H9 (cell line): ENCODE data around the gene PTH2R. TPM values are rescaled to one million over a fixed set of nuclear protein-coding genes. Genes with fewer than 3 reads are reported as not detected.

Experiments used
- DNase-seq: peaks from one replicate; pipeline ENCODE4 v3.0.0-alpha.2; 2017
- H2AFZ ChIP-seq: one replicate; pipeline ENCODE4 v1.6.1; 2013; ENCODE audit warnings: mild to moderate bottlenecking, low read length, control low read depth, moderate library complexity
- H2AK5ac ChIP-seq: 2 replicates; pipeline ENCODE4 v1.6.1; 2013; ENCODE audit warnings: low read length, control low read depth, mixed read lengths; ENCODE audit not compliant: insufficient read length
- H2BK120ac ChIP-seq: one replicate; pipeline ENCODE4 v1.6.1; 2013; ENCODE audit warnings: low read depth, mild to moderate bottlenecking, low read length, control low read depth, inconsistent platforms; ENCODE audit not compliant: poor library complexity, severe bottlenecking
- H2BK12ac ChIP-seq: 2 replicates; pipeline ENCODE4 v1.6.1; 2013; ENCODE audit warnings: low read length, control low read depth, mixed read lengths, low read depth; ENCODE audit not compliant: insufficient read length
- H2BK15ac ChIP-seq: 2 replicates; pipeline ENCODE4 v1.6.1; 2013; ENCODE audit warnings: low read depth, low read length, control low read depth
- H2BK20ac ChIP-seq: one replicate; pipeline ENCODE4 v1.6.1; 2013; ENCODE audit warnings: low read depth, mild to moderate bottlenecking, low read length, control low read depth, inconsistent platforms; ENCODE audit not compliant: poor library complexity, severe bottlenecking
- H2BK5ac ChIP-seq: 2 replicates; pipeline ENCODE4 v1.6.1; 2013; ENCODE audit warnings: low read length, control low read depth, mixed read lengths; ENCODE audit not compliant: insufficient read length
- H3K14ac ChIP-seq: 2 replicates; pipeline ENCODE4 v1.6.1; 2013; ENCODE audit warnings: low read length, control low read depth; ENCODE audit not compliant: insufficient read depth
- H3K18ac ChIP-seq: 2 replicates; pipeline ENCODE4 v1.6.1; 2013; ENCODE audit warnings: low read depth, mild to moderate bottlenecking, mixed read lengths, low read length, control low read depth; ENCODE audit not compliant: insufficient read length
- H3K23ac ChIP-seq: 2 replicates; pipeline ENCODE4 v1.6.1; 2013; ENCODE audit warnings: low read length, control low read depth, mixed read lengths, low read depth; ENCODE audit not compliant: insufficient read length
- H3K23me2 ChIP-seq: 2 replicates; pipeline ENCODE4 v1.6.1; 2013; ENCODE audit warnings: low read depth, mild to moderate bottlenecking, mixed read lengths, low read length, control low read depth; ENCODE audit not compliant: insufficient read length, poor library complexity, severe bottlenecking
- H3K27ac ChIP-seq: 2 replicates; pipeline ENCODE4 v1.5.1; 2013; ENCODE audit warnings: low read length, control low read depth, mixed read lengths, low read depth; ENCODE audit not compliant: insufficient read length
- H3K27me3 ChIP-seq: 2 replicates; pipeline ENCODE4 v1.6.1; 2013; ENCODE audit warnings: low read length, control low read depth, inconsistent platforms; ENCODE audit not compliant: insufficient read depth
- H3K4ac ChIP-seq: 2 replicates; pipeline ENCODE4 v1.6.1; 2013; ENCODE audit warnings: low read depth, mild to moderate bottlenecking, control low read depth, inconsistent platforms, low read length, moderate library complexity
- H3K4me1 ChIP-seq: 2 replicates; pipeline ENCODE4 v1.6.1; 2013; ENCODE audit warnings: low read length, control low read depth, inconsistent platforms; ENCODE audit not compliant: insufficient read depth
- H3K4me2 ChIP-seq: 2 replicates; pipeline ENCODE4 v1.6.1; 2013; ENCODE audit warnings: low read length, control low read depth, mixed read lengths; ENCODE audit not compliant: insufficient read length, insufficient read depth
- H3K56ac ChIP-seq: 2 replicates; pipeline ENCODE4 v1.6.1; 2013; ENCODE audit warnings: low read depth, mild to moderate bottlenecking, mixed read lengths, low read length, control low read depth; ENCODE audit not compliant: insufficient read length
- H3K79me1 ChIP-seq: 2 replicates; pipeline ENCODE4 v1.6.1; 2013; ENCODE audit warnings: low read depth, mild to moderate bottlenecking, moderate library complexity, low read length, control low read depth, inconsistent platforms; ENCODE audit not compliant: insufficient read depth, poor library complexity, severe bottlenecking
- H3K79me2 ChIP-seq: 2 replicates; pipeline ENCODE4 v1.6.1; 2013; ENCODE audit warnings: low read length, control low read depth, inconsistent platforms; ENCODE audit not compliant: insufficient read depth
- H3K9ac ChIP-seq: 2 replicates; pipeline ENCODE4 v1.6.1; 2013; ENCODE audit warnings: low read length, control low read depth, mixed read lengths; ENCODE audit not compliant: insufficient read length; ENCODE audit errors: extremely low read depth
- H3K9me3 ChIP-seq: one replicate; pipeline ENCODE4 v1.6.1; 2013; ENCODE audit warnings: low read depth, low read length, inconsistent platforms; ENCODE audit not compliant: control insufficient read depth
- H3T11ph ChIP-seq: one replicate; pipeline ENCODE4 v1.6.1; 2013; ENCODE audit warnings: mild to moderate bottlenecking, low read length, control low read depth, inconsistent platforms
- H4K20me1 ChIP-seq: one replicate; pipeline ENCODE4 v1.6.1; 2013; ENCODE audit not compliant: control insufficient read depth, insufficient read length, insufficient read depth
- H4K5ac ChIP-seq: 2 replicates; pipeline ENCODE4 v1.6.1; 2013; ENCODE audit warnings: low read depth, mild to moderate bottlenecking, mixed read lengths, low read length, control low read depth; ENCODE audit not compliant: insufficient read length
- H4K8ac ChIP-seq: replicated peaks from 2 replicates; pipeline ENCODE4 v1.6.1; 2013; ENCODE audit warnings: low read length, control low read depth, mixed read lengths, low read depth; ENCODE audit not compliant: insufficient read length
- H4K91ac ChIP-seq: 2 replicates; pipeline ENCODE4 v1.6.1; 2013; ENCODE audit warnings: low read depth, mild to moderate bottlenecking, moderate library complexity, mixed read lengths, low read length, control low read depth; ENCODE audit not compliant: insufficient read length
- H3K27ac Mint-ChIP-seq, 3 experiments: 2 replicates in 2 of 3; 3 replicates in 1 of 3; pipeline ENCODE4 v1.8.0; 2020 to 2021; ENCODE audit warnings: mixed read lengths in 3 of 3, mild to moderate bottlenecking in 1 of 3, moderate library complexity in 1 of 3
- H3K27me3 Mint-ChIP-seq: 2 replicates; pipeline ENCODE4 v1.8.0; 2021; ENCODE audit warnings: low read depth, mild to moderate bottlenecking, moderate library complexity, mixed read lengths
- H3K36me3 Mint-ChIP-seq, 3 experiments: 2 replicates in 2 of 3; 3 replicates in 1 of 3; pipeline ENCODE4 v1.8.0; 2020 to 2021; ENCODE audit warnings: low read depth in 3 of 3, mixed read lengths in 3 of 3; ENCODE audit not compliant: insufficient read depth in 1 of 3
- H3K4me1 Mint-ChIP-seq, 2 experiments: 2 replicates each; pipeline ENCODE4 v1.8.0; 2020; ENCODE audit warnings: mixed read lengths in 2 of 2
- H3K4me3 Mint-ChIP-seq, 2 experiments: 2 replicates in 1 of 2; 3 replicates in 1 of 2; pipeline ENCODE4 v1.8.0; 2020 to 2021; ENCODE audit warnings: mild to moderate bottlenecking in 2 of 2, mixed read lengths in 2 of 2, moderate library complexity in 1 of 2
- H3K9me3 Mint-ChIP-seq, 2 experiments: 2 replicates in 1 of 2; 3 replicates in 1 of 2; pipeline ENCODE4 v1.8.0; 2020; ENCODE audit warnings: mild to moderate bottlenecking in 2 of 2, mixed read lengths in 2 of 2, moderate library complexity in 1 of 2
- WGBS: extraction: QIAGEN DNeasy Blood & Tissue Kit; methylation state at CpG from one replicate; pipeline ENCODE4 v1.1.7; 2013; ENCODE audit warnings: missing lambda C conversion rate, low lambda C conversion rate, mixed read lengths; ENCODE audit not compliant: insufficient read length; ENCODE audit errors: extremely low coverage; 5-methylcytosine and 5-hydroxymethylcytosine counted together
- total RNA-seq: library from RNA; stranded (reverse); gene quantifications from 2 replicates; pipeline ENCODE4 v1.2.1, GENCODE V29; 2021
- TF ChIP-seq, protein P1 (sequence below): fragments of 200-600 bp; sonication (generic); conservative IDR thresholded peaks from 3 replicates; pipeline ENCODE4 v1.8.0; 2021; ENCODE audit warnings: antibody characterized with exemption, mild to moderate bottlenecking

The PTH2R gene
- total RNA-seq, 1 experiment from 2014 or later = 0.20 TPM

- H3K27ac ChIP-seq = no peak overlapping the region
- H3K23ac ChIP-seq = no peak overlapping the region
- no peaks in the 10 kb centered on the region for H3K4me1 Mint-ChIP-seq
- H4K20me1 ChIP-seq = no peaks in the 10 kb centered on the region
- H2BK5ac ChIP-seq = no peak overlapping the region
- DNase-seq = no peak
- WGBS = no CpG with 5 or more reads among the region's 3 CpGs
- no peaks in the 10 kb centered on the region for H3K36me3 Mint-ChIP-seq
- H3K9me3 Mint-ChIP-seq = no peaks in the 10 kb centered on the region
- H2BK15ac ChIP-seq = no peak overlapping the region
- no peaks in the 10 kb centered on the region for H3K23me2 ChIP-seq
- H4K5ac ChIP-seq = no peak overlapping the region
- H3K4me1 ChIP-seq = no peaks in the 10 kb centered on the region
- no peaks in the 10 kb centered on the region for H3K27me3 ChIP-seq
- H2BK120ac ChIP-seq = no peak overlapping the region
- no peak overlapping the region for H3K4me2 ChIP-seq
- TF ChIP-seq, protein P1, sequence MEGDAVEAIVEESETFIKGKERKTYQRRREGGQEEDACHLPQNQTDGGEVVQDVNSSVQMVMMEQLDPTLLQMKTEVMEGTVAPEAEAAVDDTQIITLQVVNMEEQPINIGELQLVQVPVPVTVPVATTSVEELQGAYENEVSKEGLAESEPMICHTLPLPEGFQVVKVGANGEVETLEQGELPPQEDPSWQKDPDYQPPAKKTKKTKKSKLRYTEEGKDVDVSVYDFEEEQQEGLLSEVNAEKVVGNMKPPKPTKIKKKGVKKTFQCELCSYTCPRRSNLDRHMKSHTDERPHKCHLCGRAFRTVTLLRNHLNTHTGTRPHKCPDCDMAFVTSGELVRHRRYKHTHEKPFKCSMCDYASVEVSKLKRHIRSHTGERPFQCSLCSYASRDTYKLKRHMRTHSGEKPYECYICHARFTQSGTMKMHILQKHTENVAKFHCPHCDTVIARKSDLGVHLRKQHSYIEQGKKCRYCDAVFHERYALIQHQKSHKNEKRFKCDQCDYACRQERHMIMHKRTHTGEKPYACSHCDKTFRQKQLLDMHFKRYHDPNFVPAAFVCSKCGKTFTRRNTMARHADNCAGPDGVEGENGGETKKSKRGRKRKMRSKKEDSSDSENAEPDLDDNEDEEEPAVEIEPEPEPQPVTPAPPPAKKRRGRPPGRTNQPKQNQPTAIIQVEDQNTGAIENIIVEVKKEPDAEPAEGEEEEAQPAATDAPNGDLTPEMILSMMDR = no peak
- H3T11ph ChIP-seq = no peak overlapping the region
- H3K27ac Mint-ChIP-seq = no peak overlapping the region
- no peak overlapping the region for H4K91ac ChIP-seq
- no peak overlapping the region for H3K4me3 Mint-ChIP-seq
- no peak overlapping the region for H3K56ac ChIP-seq
- no peak overlapping the region for H2AK5ac ChIP-seq
- no peak overlapping the region for H3K18ac ChIP-seq
- H3K79me1 ChIP-seq = no peaks in the 10 kb centered on the region
- H2BK20ac ChIP-seq = no peak overlapping the region
- no peak overlapping the region for H3K9ac ChIP-seq
- H3K9me3 ChIP-seq = no peaks in the 10 kb centered on the region
- H3K27me3 Mint-ChIP-seq = no peaks in the 10 kb centered on the region; the same call in none of the 2 replicates
- H4K8ac ChIP-seq = no peak overlapping the region
- H3K79me2 ChIP-seq = no peaks in the 10 kb centered on the region
- no peak overlapping the region for H2AFZ ChIP-seq
- no peak overlapping the region for H2BK12ac ChIP-seq
- no peak overlapping the region for H3K4ac ChIP-seq
- H3K14ac ChIP-seq = no peak overlapping the region
Observed at GRCh38 chr2:208437755-208438154, 31.2 kb downstream of the PTH2R start.
